HG03135 (cell line): ENCODE results near the gene CLPX.
"Not testable (repeated sequence)": the region's sequence is repeated elsewhere in the genome, so short reads cannot be mapped to it uniquely, and the experiment has no call there.

ENCODE experiments used
- ATAC-seq: cut with Tn5 transposase; IDR thresholded peaks from one replicate; pipeline ENCODE4 v1.9.1; 2021; ENCODE audit warnings: mild to moderate bottlenecking, moderate library complexity; ENCODE audit not compliant: unreplicated experiment

The CLPX gene

DNA sequence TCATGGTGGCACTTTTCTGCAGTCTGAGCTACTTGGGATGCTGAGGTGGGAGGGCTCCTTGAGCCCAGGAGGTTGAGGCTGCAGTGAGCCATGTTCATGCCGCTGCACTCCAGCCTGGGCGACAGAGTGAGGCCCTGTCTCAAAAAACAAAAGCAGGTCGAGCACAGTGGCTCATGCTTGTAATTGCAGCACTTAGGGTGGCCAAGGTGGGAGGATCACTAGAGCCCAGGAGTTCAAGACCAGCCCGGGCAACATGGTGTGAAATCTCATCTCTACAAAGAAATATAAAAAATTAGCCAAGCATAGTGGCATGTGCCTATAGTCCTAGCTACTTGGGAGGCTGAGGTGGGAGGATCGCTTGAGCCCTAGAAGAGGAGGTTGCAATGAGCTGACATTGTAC, 80.1 kb downstream of the CLPX start:
- no peak for ATAC-seq

DNA sequence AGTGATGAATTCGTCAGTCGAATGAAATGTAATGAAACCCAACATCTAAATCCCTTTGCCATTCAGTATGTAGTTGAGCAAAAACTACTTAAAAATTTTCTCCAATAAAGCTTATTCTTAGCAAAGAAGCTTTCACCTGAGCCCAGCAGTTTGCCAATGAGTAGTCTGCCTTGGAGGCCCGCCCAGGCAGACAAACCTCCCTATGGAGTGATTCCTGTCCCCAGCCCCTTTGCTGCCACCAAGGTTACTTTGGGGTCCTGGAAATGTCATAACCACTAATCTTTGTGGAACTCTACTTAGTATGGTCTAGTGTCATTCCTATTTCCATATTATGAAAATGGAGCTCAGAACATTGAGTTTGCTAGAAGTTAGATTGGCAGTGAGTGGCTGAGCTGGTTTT, 82.2 kb downstream of the CLPX start:
- no peak for ATAC-seq

DNA sequence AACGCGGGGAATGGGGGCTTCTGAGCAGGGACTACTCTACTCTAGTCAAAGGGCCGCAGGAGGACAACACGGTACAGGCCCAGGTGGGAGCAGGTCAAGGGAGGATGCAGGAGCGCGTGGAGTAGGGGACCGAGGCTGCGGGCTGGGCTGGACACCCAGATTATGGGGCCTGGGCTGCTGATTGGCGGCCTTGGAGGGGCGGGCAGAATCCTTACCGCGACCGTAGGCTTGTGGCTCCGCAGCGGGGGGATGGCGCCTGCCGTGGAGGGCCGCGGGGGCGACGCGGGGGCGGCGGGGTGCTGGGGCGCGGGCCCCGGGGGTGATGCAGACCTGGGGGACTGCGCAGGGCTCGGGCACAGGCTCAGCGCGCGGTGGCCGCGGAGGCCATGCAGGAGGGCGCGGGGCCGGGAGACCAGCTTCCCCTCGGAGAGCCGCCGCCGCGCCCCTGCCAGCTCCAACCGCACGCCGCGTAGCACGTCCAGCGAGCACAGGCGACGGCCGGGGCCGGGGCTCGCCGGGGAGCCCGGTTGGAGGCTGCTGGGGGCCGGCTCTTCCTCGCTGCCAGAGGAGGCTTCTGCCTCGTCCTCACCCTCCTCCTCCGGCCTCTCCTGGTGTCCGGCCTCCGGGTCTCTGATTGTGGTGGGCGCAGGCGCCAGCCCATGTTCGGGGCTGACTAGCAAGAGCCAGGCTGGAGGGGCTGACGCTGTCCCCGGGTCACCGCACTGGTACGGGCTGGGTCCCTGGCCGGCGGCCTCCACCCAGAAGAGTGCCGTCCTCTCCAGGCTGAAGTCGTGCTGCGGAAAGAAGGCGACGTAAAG, 83.0 kb downstream of the CLPX start:
- no peak for ATAC-seq

DNA sequence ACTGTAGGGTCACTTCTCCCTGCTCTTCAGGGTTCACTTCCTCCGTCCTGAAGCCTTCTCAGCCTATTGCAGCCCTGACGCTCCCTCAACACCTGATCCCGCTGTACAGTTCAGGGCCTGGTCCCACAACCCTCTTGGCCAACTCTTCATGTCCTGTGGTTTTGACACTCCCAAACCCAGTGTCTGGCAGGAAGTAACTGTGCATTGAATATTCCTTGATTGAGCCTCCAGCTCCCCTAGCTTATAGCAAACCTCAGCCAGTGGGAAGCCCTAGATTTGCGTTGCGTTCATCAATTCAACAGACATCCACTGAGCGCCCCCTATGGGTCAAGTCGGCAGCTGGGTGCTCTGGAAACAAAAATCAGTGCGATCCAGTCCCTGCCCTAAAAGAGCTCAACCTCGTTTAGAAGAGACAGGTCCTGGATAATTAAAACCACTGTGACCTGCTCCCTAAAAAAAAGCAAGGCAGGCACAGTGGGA, 83.7 kb downstream of the CLPX start:
- no peak for ATAC-seq

DNA sequence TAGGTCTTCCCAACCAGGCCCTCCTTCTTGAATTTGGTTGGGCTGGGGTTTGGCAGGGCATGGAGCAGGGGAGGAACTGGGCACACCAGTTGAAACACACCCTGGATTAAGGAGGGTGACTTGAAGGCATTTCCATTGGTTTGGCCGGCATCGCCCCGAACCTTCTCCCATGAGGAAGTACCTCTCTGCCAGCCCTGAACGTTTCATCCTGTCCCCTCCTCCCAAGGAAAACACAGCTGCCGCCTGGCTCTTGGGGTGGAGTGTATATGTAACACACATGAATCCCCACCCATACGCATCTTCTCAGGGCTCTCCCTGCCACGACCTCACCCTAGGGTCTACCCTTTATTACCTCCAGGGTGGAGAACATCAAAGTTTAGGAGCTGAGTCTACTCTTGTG, 84.7 kb downstream of the CLPX start:
- ATAC-seq: no peak

DNA sequence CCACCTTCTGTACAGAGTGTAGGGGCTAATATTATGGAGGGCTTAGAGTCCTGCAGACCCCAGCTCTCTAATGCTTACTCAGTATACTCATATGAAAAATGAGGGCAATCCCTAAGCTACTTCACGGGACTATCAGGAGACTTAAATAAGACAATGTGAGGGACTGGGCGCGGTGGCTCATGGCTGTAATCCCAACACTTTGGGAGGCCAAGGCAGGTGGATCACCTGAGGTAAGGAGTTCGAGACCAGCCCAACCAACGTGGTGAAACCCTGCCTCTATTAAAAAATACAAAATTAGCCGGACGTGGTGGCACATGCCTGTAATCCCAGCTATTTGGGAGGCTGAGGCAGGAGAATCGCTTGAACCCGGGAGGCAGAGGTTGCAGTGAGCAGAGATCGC, 85.3 kb downstream of the CLPX start:
- ATAC-seq: not testable (repeated sequence)

DNA sequence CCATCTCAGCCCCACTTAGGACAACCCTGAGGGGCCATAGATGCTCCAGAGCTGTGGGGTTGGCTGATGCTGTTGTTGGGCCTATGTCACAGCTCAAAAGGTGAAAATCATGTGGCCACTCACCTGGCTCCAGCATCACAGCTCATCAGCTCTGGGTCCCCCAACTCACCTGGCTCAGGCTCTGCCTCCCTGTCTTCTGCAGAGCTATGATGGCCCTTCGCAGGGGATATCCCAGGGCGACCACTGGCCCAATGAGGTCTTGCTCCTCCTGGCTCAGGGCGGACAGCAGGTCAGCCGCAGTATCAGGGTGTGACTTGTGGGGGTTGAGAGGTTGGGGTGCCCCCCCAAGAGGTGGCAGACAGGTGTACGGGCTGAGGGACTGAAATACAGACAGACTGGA, 85.8 kb downstream of the CLPX start:
- ATAC-seq: no peak
